ENCODE results near the gene SEPTIN3. TPM values are rescaled to one million over a fixed set of nuclear protein-coding genes. Genes with fewer than 3 reads are reported as not detected.

Gene SEPTIN3
- total RNA-seq, 4 donors from 2014 or later: 0.13 to 1.2 (median 0.93) TPM; not detected in 1

DNA sequence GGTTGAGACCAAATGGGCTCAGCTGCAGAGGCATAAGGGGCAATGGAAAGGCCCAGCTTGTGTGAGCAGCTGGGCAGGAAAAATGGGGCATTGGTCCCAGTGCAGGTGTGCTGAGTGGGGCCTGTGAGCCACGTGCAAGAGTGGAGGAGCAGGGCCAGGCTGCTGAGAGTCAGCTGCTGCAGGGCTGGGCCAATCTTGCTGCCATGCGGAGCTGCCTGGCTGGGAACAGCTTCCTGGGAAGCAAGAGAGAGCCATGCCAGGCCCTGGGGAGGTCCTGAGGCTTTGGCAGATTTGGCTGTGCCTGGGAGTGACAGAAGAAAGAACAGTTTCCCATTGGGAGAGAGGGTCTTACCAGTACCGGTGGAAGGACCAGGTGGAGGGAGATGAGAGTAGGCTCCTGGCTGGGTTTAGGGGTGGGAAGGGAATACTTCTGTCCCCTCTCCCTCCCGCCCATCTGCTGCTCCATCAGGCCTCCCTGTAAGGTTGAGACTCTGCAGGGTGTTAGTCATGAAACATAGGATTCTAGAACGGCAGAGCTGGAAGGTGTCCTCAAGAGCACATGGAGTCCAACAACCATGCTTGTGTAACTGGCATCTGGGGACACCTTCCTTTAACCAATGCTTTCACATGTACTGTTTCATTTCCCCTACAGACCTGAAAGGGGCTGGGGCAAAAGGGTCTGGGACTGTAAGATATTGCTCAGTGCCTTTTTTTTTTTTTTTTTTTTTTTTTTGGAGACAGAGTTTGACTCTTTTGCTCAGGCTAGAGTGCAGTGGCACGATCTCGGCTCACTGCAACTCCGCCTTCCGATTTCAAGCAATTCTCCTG is 10.4 kb downstream of the SEPTIN3 start:
- Histone ChIP-seq H3K27me3 (peaks cover 38% of the 10 kb centered on the region), H3K36me3 (no peaks in the 10 kb centered on the region), H3K9me3 (no peaks in the 10 kb centered on the region), H3K27ac (no peak overlapping the region), H3K4me1 (peaks cover 0 to 16% (median 9%) of the 10 kb centered on the region in 3 donors), H3K4me3 (no peak overlapping the region)
- no peak for ATAC-seq
- 49 to 63% methylated on average over 2 to 3 of the region's 9 CpGs for WGBS, 2 donors (ENCODE audit: low coverage in 1 of 2)
- TF ChIP-seq CTCF (IDR thresholded peaks at IDR 0.05): no peak
- TF ChIP-seq POLR2AphosphoS5 (IDR thresholded peaks at IDR 0.05): no peak
- TF ChIP-seq EP300 (IDR thresholded peaks at IDR 0.05): no peak
- TF ChIP-seq POLR2A (IDR thresholded peaks at IDR 0.05): no peak

- H3K4me1 ChIP-seq: no peaks in the 10 kb centered on the region
- H3K27ac ChIP-seq: no peak overlapping the region
- TF ChIP-seq EP300 (IDR thresholded peaks at IDR 0.05) (no peak), CTCF (IDR thresholded peaks at IDR 0.05) (no peak), POLR2AphosphoS5 (IDR thresholded peaks at IDR 0.05) (no peak), POLR2A (IDR thresholded peaks at IDR 0.05) (no peak)
- no peak overlapping the region for H3K4me3 ChIP-seq
- H3K9me3 ChIP-seq: no peaks in the 10 kb centered on the region
- ATAC-seq: no peak
- peaks cover 9% of the 10 kb centered on the region for H3K27me3 ChIP-seq
- H3K36me3 ChIP-seq: no peaks in the 10 kb centered on the region
- 55 to 71% methylated on average over 5 of the region's 5 CpGs for WGBS, 2 donors (ENCODE audit: low coverage in 1 of 2)
Measured at GRCh38 chr22:41982865-41983264, 13.6 kb downstream of the SEPTIN3 start.

DNA sequence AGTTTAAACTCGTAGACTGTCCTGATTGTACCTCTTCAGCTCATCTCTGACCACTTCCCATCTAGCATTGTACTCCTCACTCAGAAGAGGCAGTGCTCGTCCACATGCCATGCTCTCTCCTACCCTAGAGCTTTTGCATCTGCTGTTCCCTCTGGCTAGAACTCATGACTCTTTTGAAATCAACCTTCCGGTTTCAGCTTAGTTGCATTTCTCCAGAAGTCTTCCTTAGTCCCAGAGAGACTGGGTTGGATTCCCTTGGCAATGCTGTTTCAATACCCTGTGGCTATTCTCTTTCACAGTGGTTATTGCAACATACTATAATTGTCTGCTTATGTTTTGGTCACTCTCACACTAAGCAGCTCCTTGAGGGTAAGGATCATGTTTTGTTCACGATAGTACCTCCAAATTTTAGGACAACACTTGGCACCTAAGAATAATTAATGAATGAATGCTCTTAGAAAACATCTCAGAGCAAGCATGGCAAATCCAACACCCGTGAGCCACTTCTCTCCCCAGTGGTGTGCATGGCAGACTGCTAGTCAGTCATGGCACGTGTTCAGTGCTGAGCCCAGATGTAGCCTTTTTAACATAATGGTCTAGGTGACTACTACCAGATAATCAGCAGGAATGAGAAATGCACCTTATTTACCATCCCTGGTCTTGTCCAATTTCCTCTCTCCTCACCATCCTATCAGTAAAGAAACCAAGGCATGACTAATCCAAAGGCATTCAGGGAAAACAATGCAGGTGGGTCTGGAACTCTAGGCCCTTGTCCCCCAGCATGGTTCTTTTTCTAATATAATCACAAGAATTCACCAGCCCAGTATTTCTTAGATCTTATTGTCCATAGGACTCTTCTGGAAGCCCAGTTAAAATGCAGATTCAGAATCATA is 14.5 kb downstream of the SEPTIN3 start:
- H3K36me3 ChIP-seq: no peaks in the 10 kb centered on the region
- WGBS, 2 donors (ENCODE audit: low coverage in 1 of 2): 70 to 77% methylated on average over 6 of the region's 6 CpGs
- no peaks in the 10 kb centered on the region for H3K9me3 ChIP-seq
- peak; percentile 66 for ATAC-seq
- H3K27ac ChIP-seq: no peak overlapping the region
- no peaks in the 10 kb centered on the region for H3K4me1 ChIP-seq
- H3K4me3 ChIP-seq: no peak overlapping the region
- peaks cover 5% of the 10 kb centered on the region for H3K27me3 ChIP-seq
- TF ChIP-seq POLR2AphosphoS5 (IDR thresholded peaks at IDR 0.05) (no peak), EP300 (IDR thresholded peaks at IDR 0.05) (no peak), CTCF (IDR thresholded peaks at IDR 0.05) (no peak), POLR2A (IDR thresholded peaks at IDR 0.05) (no peak)

DNA sequence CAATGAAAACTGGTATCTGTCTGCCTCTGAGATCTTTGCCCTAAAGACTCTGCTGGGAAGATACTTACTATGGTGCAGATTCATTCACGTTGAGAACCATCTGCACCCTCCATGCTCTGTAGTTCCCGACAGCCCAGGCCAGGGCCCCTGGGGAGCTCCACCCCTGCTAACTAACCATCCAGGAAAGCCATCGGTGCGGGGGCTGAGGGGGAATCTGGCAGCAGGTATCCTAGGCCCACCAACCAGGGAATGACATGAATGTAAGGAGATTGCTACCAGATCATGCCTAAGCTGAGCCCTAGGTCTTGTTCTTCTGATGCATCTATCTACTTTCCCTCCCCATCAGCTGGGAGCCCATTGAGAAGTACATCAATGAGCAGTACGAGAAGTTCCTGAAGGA is 18.0 kb downstream of the SEPTIN3 start:
- Histone ChIP-seq H3K27me3 (peaks cover 5% of the 10 kb centered on the region), H3K9me3 (no peaks in the 10 kb centered on the region), H3K27ac (no peak overlapping the region), H3K4me1 (no peaks in the 10 kb centered on the region), H3K36me3 (no peaks in the 10 kb centered on the region), H3K4me3 (no peak overlapping the region)
- TF ChIP-seq POLR2A (IDR thresholded peaks at IDR 0.05) (no peak), EP300 (IDR thresholded peaks at IDR 0.05) (no peak), CTCF (IDR thresholded peaks at IDR 0.05) (no peak), POLR2AphosphoS5 (IDR thresholded peaks at IDR 0.05) (no peak)
- WGBS, 2 donors (ENCODE audit: low coverage in 1 of 2): 79 to 100% methylated on average over 1 to 2 of the region's 5 CpGs
- ATAC-seq: no peak

Measured in gastroesophageal sphincter (tissue), 4 donors.